Naive thymus-derived CD4-positive, alpha-beta T cell (primary cell): ENCODE data around the gene RETREG2. TPM values are rescaled to one million over a fixed set of nuclear protein-coding genes. Genes with fewer than 3 reads are reported as not detected.
A peak's percentile ranks its signal among the peaks of the same experiment; 100 is the strongest.

Source experiments
- ATAC-seq: fragments of 150-1000 bp; cut with Tn5 transposase; 2 replicates; pipeline ENCODE4 v1.10.0; 2021; ENCODE audit warnings: mild to moderate bottlenecking, moderate library complexity
- CTCF ChIA-PET: fragments of 350-600 bp; sonication (Branson Sonifier 250); formaldehyde crosslinking; loops from one replicate; lab custom pipeline; 2021; ENCODE audit warnings: antibody characterized with exemption; lab: Charles Lee
- POLR2A ChIA-PET: fragments of 350-600 bp; sonication (Branson Sonifier 250); formaldehyde crosslinking; loops from one replicate; lab custom pipeline; 2021; ENCODE audit warnings: antibody characterized with exemption, inconsistent platforms; lab: Charles Lee
- DNase-seq, 9 donors: peaks; one replicate each; pipeline versions ENCODE4 v3.0.0 to v3.0.0-alpha.2; 2020 to 2022; ENCODE audit warnings: mixed read lengths in 1 of 9
- H3K27ac ChIP-seq: one replicate; pipeline ENCODE4 v1.7.0; 2013; ENCODE audit warnings: mild to moderate bottlenecking, low read depth, low read length, moderate library complexity
- H3K27me3 ChIP-seq, 2 donors: one replicate each; pipeline ENCODE4 v1.7.0; 2013; ENCODE audit warnings: low read length in 2 of 2, mild to moderate bottlenecking in 2 of 2, moderate library complexity in 2 of 2; ENCODE audit not compliant: control insufficient read depth in 2 of 2, insufficient read depth in 2 of 2
- H3K36me3 ChIP-seq, 3 experiments: 1 replicate in 2 of 3; 2 replicates in 1 of 3; pipeline ENCODE4 v1.7.0; 2013; ENCODE audit warnings: low read length in 3 of 3, mild to moderate bottlenecking in 3 of 3, moderate library complexity in 1 of 3; ENCODE audit not compliant: insufficient read depth in 3 of 3, control insufficient read depth in 2 of 3
- H3K4me1 ChIP-seq, 2 donors: one replicate each; pipeline ENCODE4 v1.7.0; 2013; ENCODE audit warnings: low read length in 2 of 2, mild to moderate bottlenecking in 2 of 2, moderate library complexity in 1 of 2; ENCODE audit not compliant: control insufficient read depth in 2 of 2, insufficient read depth in 2 of 2
- H3K4me3 ChIP-seq: 2 replicates; pipeline ENCODE4 v1.7.0; 2013; ENCODE audit warnings: mild to moderate bottlenecking, low read length
- H3K9me3 ChIP-seq, 3 experiments: 1 replicate in 2 of 3; 2 replicates in 1 of 3; pipeline ENCODE4 v1.7.0; 2013; ENCODE audit warnings: low read length in 3 of 3; ENCODE audit not compliant: control insufficient read depth in 2 of 3
- H3K27ac Mint-ChIP-seq, 9 donors: one replicate each; pipeline ENCODE4 v1.8.0; 2020 to 2022; ENCODE audit warnings: mixed read lengths in 9 of 9, mild to moderate bottlenecking in 8 of 9, moderate library complexity in 5 of 9, inconsistent platforms in 2 of 9
- H3K27me3 Mint-ChIP-seq, 5 donors: one replicate each; pipeline ENCODE4 v1.8.0; 2021 to 2022; ENCODE audit warnings: mixed read lengths in 5 of 5, mild to moderate bottlenecking in 1 of 5
- H3K36me3 Mint-ChIP-seq, 5 donors: one replicate each; pipeline ENCODE4 v1.8.0; 2020 to 2022; ENCODE audit warnings: mixed read lengths in 5 of 5, mild to moderate bottlenecking in 3 of 5, inconsistent platforms in 1 of 5
- H3K4me1 Mint-ChIP-seq, 7 donors: one replicate each; pipeline ENCODE4 v1.8.0; 2020 to 2022; ENCODE audit warnings: mixed read lengths in 7 of 7, mild to moderate bottlenecking in 3 of 7, inconsistent platforms in 1 of 7
- H3K4me3 Mint-ChIP-seq, 10 donors: one replicate each; pipeline ENCODE4 v1.8.0; 2020 to 2022; ENCODE audit warnings: mild to moderate bottlenecking in 10 of 10, mixed read lengths in 10 of 10, moderate library complexity in 6 of 10, inconsistent platforms in 2 of 10
- H3K9me3 Mint-ChIP-seq, 11 donors: one replicate each; pipeline ENCODE4 v1.8.0; 2020 to 2022; ENCODE audit warnings: mixed read lengths in 11 of 11, mild to moderate bottlenecking in 4 of 11, inconsistent platforms in 1 of 11, moderate library complexity in 1 of 11
- intact Hi-C, 2 donors: fragments of 100-400 bp; cut with micrococcal nuclease; formaldehyde crosslinking; loops; one replicate each; pipeline ENCODE4 v1.15.1; 2023
- polyA plus RNA-seq, 2 donors: library from polyadenylated mRNA; unstranded; fragments of 300-500 nt; fragmentation: Illumina TruSeq; gene quantifications; one replicate each; pipeline ENCODE4 v1.2.3, GENCODE V29; 2021
- total RNA-seq, 6 experiments: library from RNA in 5 of 6; stranded (reverse) in 5 of 6; gene quantifications; 1 replicate in 5 of 6; 2 replicates in 1 of 6; pipeline ENCODE4 v1.2.3 and lab custom pipeline; 2021 to 2026

The RETREG2 gene
- total and polyA plus RNA-seq, 7 experiments from 2014 or later, result 58.5 to 124 (median 83.9) TPM

DNA sequence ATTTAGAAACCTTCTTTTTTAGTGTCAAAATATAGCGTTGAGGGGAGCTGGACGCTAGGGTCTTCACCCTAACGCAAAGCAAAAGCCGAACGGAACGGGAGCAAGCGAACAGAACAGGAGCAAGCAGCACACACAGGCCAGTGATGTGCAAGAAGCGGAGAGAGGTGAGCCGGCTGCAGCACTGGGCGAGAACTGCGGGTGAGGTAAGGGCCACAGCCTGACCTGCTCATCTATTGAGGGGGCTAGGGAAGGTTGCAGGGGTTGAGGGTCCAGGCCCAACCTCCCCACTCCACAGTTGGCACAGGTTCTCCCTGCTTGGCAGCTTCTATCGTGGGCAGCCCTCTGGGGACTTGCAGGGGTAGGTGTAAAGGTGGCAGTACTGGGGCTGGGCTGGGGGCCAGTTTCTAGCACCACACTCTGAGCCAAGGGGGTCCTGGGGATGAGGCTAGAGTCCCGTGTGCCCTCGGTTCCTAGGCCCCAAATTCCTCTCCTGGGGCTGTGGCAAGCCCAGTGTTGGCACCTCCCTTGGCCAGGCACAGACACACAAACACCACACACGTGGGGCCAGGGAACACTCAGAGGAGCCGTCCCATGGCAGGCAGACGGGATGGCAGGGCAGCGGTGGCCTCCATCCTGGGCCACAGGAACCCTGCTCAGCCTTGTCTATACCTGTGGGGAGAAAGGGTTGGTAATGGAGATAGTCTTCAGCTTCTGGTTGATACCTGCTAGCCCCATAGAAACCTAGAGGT, 41.9 kb downstream of the RETREG2 start:
- Histone ChIP-seq H3K4me3 (no peak overlapping the region), H3K27me3 (no peaks in the 10 kb centered on the region), H3K36me3 (peaks cover 21 to 56% (median 29%) of the 10 kb centered on the region in 3 experiments), H3K27ac (no peak overlapping the region), H3K4me1 (peaks cover 13 to 14% of the 10 kb centered on the region in 2 donors), H3K9me3 (no peaks in the 10 kb centered on the region)
- ATAC-seq (no peak), DNase-seq (no peak)
- peak overlapping the region in 4 of 9 donors; percentile 33 to 81 (median 64) for H3K27ac Mint-ChIP-seq
- H3K27me3 Mint-ChIP-seq, result no peaks in the 10 kb centered on the region
- H3K36me3 Mint-ChIP-seq, result peaks cover 8 to 31% (median 21%) of the 10 kb centered on the region in 5 donors
- peaks cover 2 to 31% (median 27%) of the 10 kb centered on the region in 7 donors for H3K4me1 Mint-ChIP-seq
- CTCF ChIA-PET, result no interaction called here
- POLR2A ChIA-PET, result interaction anchor here (1.0 to 5.0 kb wide), 13 partner anchors 9 to 75 kb away, joined by 3 to 49 read pairs (median 8); partner anchors contain the start of genes ANKZF1, ATG9A, CNPPD1 and DNAJB2
- H3K4me3 Mint-ChIP-seq, result peak overlapping the region in 8 of 10 donors; percentile 9 to 88 (median 66)
- no peaks in the 10 kb centered on the region for H3K9me3 Mint-ChIP-seq
- intact Hi-C loops, result loop anchor here (1.0 to 2.0 kb wide), 7 partner anchors 9 to 75 kb away; partner anchors contain the start of genes DNAJB2 (in 2 of the 2), ANKZF1 (in 1 of the 2), ATG9A (in 1 of the 2) and NHEJ1 (in 1 of the 2)

- ATAC-seq, result no peak
These were observed 42.8 kb downstream of the RETREG2 start for GRCh38 chr2:219220652-219221402.

GRCh38 chr2:219221957-219222518, 44.0 kb downstream of the RETREG2 start:
- Mint-ChIP-seq H3K27me3 (no peaks in the 10 kb centered on the region), H3K4me3 (no peak overlapping the region), H3K9me3 (no peaks in the 10 kb centered on the region), H3K4me1 (peaks cover 11 to 40% (median 32%) of the 10 kb centered on the region in 7 donors), H3K27ac (no peak overlapping the region), H3K36me3 (peaks cover 8 to 36% (median 29%) of the 10 kb centered on the region in 5 donors)
- intact Hi-C loops, result no loop called here
- peaks cover 13 to 14% of the 10 kb centered on the region in 2 donors for H3K4me1 ChIP-seq
- ChIA-PET CTCF (interaction anchor here (1.0 kb wide), 1 partner anchor 27 kb away, joined by 3 read pairs; no protein-coding TSS in a partner anchor), POLR2A (interaction anchor here (0.8 to 5.0 kb wide), 4 partner anchors 18 to 34 kb away, joined by 3 to 49 read pairs (median 4); partner anchors contain the start of genes TUBA4A and TUBA4B)
- H3K4me3 ChIP-seq, result no peak overlapping the region
- H3K27ac ChIP-seq, result no peak overlapping the region
- DNase-seq (no peak), ATAC-seq (no peak)
- H3K9me3 ChIP-seq, result no peaks in the 10 kb centered on the region
- H3K36me3 ChIP-seq, result peaks cover 26 to 73% (median 29%) of the 10 kb centered on the region in 3 experiments
- H3K27me3 ChIP-seq, result no peaks in the 10 kb centered on the region

More at GRCh38 chr2:219220652-219221402, 42.8 kb downstream of the RETREG2 start:
- Histone ChIP-seq H3K27ac (no peak overlapping the region), H3K27me3 (no peaks in the 10 kb centered on the region), H3K4me1 (peaks cover 13 to 14% of the 10 kb centered on the region in 2 donors), H3K36me3 (peaks cover 25 to 62% (median 29%) of the 10 kb centered on the region in 3 experiments), H3K9me3 (no peaks in the 10 kb centered on the region), H3K4me3 (no peak overlapping the region)
- intact Hi-C loops, result no loop called here
- peak overlapping the region in 2 of 10 donors; percentile 16 to 40 for H3K4me3 Mint-ChIP-seq
- peaks cover 8 to 36% (median 26%) of the 10 kb centered on the region in 5 donors for H3K36me3 Mint-ChIP-seq
- H3K9me3 Mint-ChIP-seq, result no peaks in the 10 kb centered on the region
- peak overlapping the region in 2 of 9 donors; percentile 22 to 81 for H3K27ac Mint-ChIP-seq
- DNase-seq, result no peak
- POLR2A ChIA-PET, result interaction anchor here (0.6 to 5.0 kb wide), 9 partner anchors 8 to 99 kb away, joined by 3 to 49 read pairs (median 5); partner anchors contain the start of genes ANKZF1, ATG9A, CNPPD1 and DNAJB2
- CTCF ChIA-PET, result interaction anchor here (1.2 kb wide), 1 partner anchor 31 kb away, joined by 4 read pairs; no protein-coding TSS in a partner anchor
- no peaks in the 10 kb centered on the region for H3K27me3 Mint-ChIP-seq
- H3K4me1 Mint-ChIP-seq, result peaks cover 7 to 38% (median 31%) of the 10 kb centered on the region in 7 donors

- Histone ChIP-seq H3K27me3 (no peaks in the 10 kb centered on the region), H3K27ac (no peak overlapping the region), H3K4me1 (peaks cover 13 to 22% of the 10 kb centered on the region in 2 donors), H3K4me3 (no peak overlapping the region), H3K9me3 (no peaks in the 10 kb centered on the region), H3K36me3 (peaks cover 26 to 77% (median 29%) of the 10 kb centered on the region in 3 experiments)
- Mint-ChIP-seq H3K9me3 (peaks cover 0 to 2% (median 0%) of the 10 kb centered on the region in 11 donors), H3K4me1 (peaks cover 18 to 47% (median 39%) of the 10 kb centered on the region in 7 donors), H3K27ac (no peak overlapping the region), H3K36me3 (peaks cover 8 to 36% (median 30%) of the 10 kb centered on the region in 5 donors), H3K27me3 (no peaks in the 10 kb centered on the region), H3K4me3 (no peak overlapping the region)
- intact Hi-C loops, result no loop called here
- DNase-seq (no peak), ATAC-seq (no peak)
- ChIA-PET CTCF (interaction anchor here (0.6 to 1.0 kb wide), 2 partner anchors 48 to 52 kb away, joined by 3 read pairs; partner anchors contain the start of gene CNPPD1), POLR2A (interaction anchor here (1.2 to 2.4 kb wide), 5 partner anchors 18 to 47 kb away, joined by 3 to 6 read pairs (median 3); partner anchors contain the start of gene CNPPD1)
These were observed 45.9 kb downstream of the RETREG2 start for GRCh38 chr2:219223831-219224610.

GRCh38 chr2:219225350-219225749, 47.3 kb downstream of the RETREG2 start:
- Histone ChIP-seq H3K4me1 (peaks cover 9 to 16% of the 10 kb centered on the region in 2 donors), H3K36me3 (peaks cover 26 to 70% (median 29%) of the 10 kb centered on the region in 3 experiments), H3K27me3 (no peaks in the 10 kb centered on the region), H3K9me3 (no peaks in the 10 kb centered on the region), H3K27ac (no peak overlapping the region), H3K4me3 (no peak overlapping the region)
- Mint-ChIP-seq H3K27me3 (no peaks in the 10 kb centered on the region), H3K4me3 (peak overlapping the region in 1 of 10 donors; percentile 19), H3K9me3 (peaks cover 0 to 4% (median 0%) of the 10 kb centered on the region in 11 donors), H3K36me3 (peaks cover 8 to 37% (median 27%) of the 10 kb centered on the region in 5 donors), H3K27ac (peak overlapping the region in 3 of 9 donors; percentile 6 to 84 (median 36)), H3K4me1 (peaks cover 18 to 48% (median 36%) of the 10 kb centered on the region in 7 donors)
- DNase-seq, result no peak
- ATAC-seq, result no peak
- intact Hi-C loops, result loop anchor here in 1 of 2 donors (5.0 kb wide), 1 partner anchor 162 kb away; the partner anchor contains the start of gene DNPEP
- CTCF ChIA-PET, result no interaction called here
- POLR2A ChIA-PET, result interaction anchor here (1.5 kb wide), 1 partner anchor 19 kb away, joined by 3 read pairs; no protein-coding TSS in a partner anchor
